ENCODE results near the gene NDEL1.

- TF ChIP-seq CTCF (conservative IDR thresholded peaks at IDR 0.05; ENCODE audit: low read depth, low read length), result no peak
- TF ChIP-seq EZH2 (IDR thresholded peaks at IDR 0.05; ENCODE audit: borderline replicate concordance, low read depth, low read length, poor library complexity, severe bottlenecking), result no peak
These were observed 29.5 kb upstream of the NDEL1 start for GRCh38 chr17:8406174-8406573.

All from A673 (cell line).